ENCODE data around the gene SIVA1. TPM values are rescaled to one million over a fixed set of nuclear protein-coding genes. Genes with fewer than 3 reads are reported as not detected.

Gene SIVA1
- polyA plus RNA-seq, 2 donors, result 60.5 to 159 TPM

DNA sequence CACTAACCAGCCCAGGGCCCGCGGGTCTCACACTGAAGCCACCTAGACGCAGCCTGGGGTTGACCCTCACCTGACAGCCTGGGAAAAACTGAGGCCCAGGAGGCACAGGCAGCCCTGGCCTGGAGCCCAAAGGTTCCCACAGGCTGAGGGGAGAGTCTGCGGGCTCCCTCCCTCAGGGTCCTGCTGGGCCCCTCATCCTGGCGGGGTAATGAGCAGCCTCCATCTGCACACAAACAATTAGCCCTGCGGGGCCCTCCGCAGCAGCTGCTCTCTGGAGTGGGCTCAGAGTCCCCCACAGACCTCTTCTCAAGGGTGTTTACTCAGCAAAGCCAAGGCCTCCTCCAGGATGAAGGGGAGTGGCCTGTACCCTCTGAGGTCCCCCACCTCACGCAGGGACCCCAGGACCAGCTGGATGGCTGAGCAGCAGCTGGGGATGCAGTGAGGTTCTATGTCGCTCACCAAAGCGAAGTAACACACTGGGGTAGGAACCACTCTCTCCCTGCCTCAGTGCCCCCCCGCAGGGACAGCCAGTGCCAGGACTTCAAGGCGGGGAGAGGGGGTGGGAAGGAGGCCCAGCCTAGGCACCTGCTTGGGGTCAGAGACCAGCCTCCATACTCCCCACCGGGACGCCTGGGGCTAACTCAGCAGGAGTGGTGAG is 35.3 kb downstream of the SIVA1 start:
- H3K4me1 ChIP-seq (ENCODE audit: control insufficient read depth in 2 of 2, insufficient read depth in 2 of 2, low read length in 1 of 2), result peaks cover 14 to 37% of the 10 kb centered on the region in 2 donors
- no peaks in the 10 kb centered on the region for H3K9me3 ChIP-seq (ENCODE audit: control insufficient read depth in 2 of 2, insufficient read depth in 1 of 2, low read depth in 1 of 2, low read length in 1 of 2)
- no peaks in the 10 kb centered on the region for H3K27me3 ChIP-seq (ENCODE audit: control insufficient read depth in 1 of 2, insufficient read depth in 2 of 2, low read length in 2 of 2)
- no peak overlapping the region for H3K4me3 ChIP-seq (ENCODE audit: low read depth in 1 of 2, low read length in 2 of 2)
- H3K36me3 ChIP-seq (ENCODE audit: control insufficient read depth in 2 of 2, insufficient read depth in 2 of 2, low read length in 1 of 2), result peaks cover 0 to 43% of the 10 kb centered on the region in 2 donors
- no peak overlapping the region for H3K27ac ChIP-seq (ENCODE audit: low read depth in 2 of 2, low read length in 1 of 2)
- WGBS, 2 donors, result 76 to 88% methylated on average over 14 of the region's 14 CpGs

- H3K4me1 ChIP-seq (ENCODE audit: control insufficient read depth in 2 of 2, insufficient read depth in 2 of 2, low read length in 1 of 2), result peaks cover 18 to 45% of the 10 kb centered on the region in 2 donors
- no peaks in the 10 kb centered on the region for H3K27me3 ChIP-seq (ENCODE audit: control insufficient read depth in 1 of 2, insufficient read depth in 2 of 2, low read length in 2 of 2)
- 79 to 83% methylated on average over 38 to 39 of the region's 39 CpGs for WGBS, 2 donors
- no peaks in the 10 kb centered on the region for H3K9me3 ChIP-seq (ENCODE audit: control insufficient read depth in 2 of 2, insufficient read depth in 1 of 2, low read depth in 1 of 2, low read length in 1 of 2)
- H3K4me3 ChIP-seq (ENCODE audit: low read depth in 1 of 2, low read length in 2 of 2), result no peak overlapping the region
- peaks cover 0 to 43% of the 10 kb centered on the region in 2 donors for H3K36me3 ChIP-seq (ENCODE audit: control insufficient read depth in 2 of 2, insufficient read depth in 2 of 2, low read length in 1 of 2)
- H3K27ac ChIP-seq (ENCODE audit: low read depth in 2 of 2, low read length in 1 of 2), result no peak overlapping the region
Observed at GRCh38 chr14:104788873-104789663, 36.1 kb downstream of the SIVA1 start.

DNA sequence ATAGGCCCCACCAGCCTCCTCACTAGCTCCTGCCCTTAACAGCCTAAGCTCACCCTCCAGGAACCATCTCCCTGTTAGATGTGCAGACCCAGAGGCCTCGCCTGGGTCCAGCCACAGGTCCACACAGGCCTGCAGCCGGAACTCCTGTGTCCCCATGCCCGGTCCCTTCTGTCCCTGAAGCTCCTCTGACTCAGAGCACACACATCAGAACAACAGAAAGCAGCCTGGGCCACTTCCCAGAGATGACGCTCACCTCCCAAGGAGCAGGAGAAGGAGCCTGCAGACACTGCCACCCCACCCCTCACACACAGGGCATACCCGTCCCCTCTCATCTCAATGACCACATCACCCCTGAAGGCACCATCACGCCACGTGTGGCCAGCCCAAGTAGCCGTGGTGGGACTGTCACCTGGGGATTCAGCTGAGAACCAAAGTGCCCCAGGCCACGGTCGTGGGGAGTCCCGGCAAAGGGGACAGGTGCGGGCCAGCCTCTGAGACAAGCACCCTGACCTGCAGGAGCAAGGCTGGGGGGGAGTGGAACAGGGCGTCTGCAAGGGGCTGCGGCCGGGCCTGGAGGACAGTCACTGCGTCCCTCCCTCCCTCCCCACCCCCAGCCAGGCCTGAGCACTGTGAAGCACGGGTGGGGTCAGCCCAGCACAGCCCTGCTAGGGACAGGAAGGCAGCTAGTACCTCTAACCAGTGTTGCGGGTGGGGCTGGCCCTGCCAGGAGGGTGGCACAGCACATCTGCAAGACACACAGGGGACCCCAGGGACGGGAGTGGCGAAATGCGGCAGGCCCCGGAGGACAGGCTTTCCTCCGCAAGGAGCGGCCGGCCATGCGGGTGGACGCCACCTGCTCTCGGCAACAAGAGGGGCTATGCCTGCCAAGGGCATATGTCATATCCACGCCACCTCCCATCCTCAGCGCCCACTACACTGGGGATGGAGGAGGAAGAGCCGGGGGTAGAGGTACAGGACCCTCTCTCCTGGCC is 37.1 kb downstream of the SIVA1 start:
- WGBS, 2 donors, result 79 to 89% methylated on average over 25 to 31 of the region's 31 CpGs
- Histone ChIP-seq H3K36me3 (ENCODE audit: control insufficient read depth in 2 of 2, insufficient read depth in 2 of 2, low read length in 1 of 2) (peaks cover 0 to 41% of the 10 kb centered on the region in 2 donors), H3K27ac (ENCODE audit: low read depth in 2 of 2, low read length in 1 of 2) (peak overlapping the region in 1 of 2 donors; percentile 26), H3K9me3 (ENCODE audit: control insufficient read depth in 2 of 2, insufficient read depth in 1 of 2, low read depth in 1 of 2, low read length in 1 of 2) (no peaks in the 10 kb centered on the region), H3K27me3 (ENCODE audit: control insufficient read depth in 1 of 2, insufficient read depth in 2 of 2, low read length in 2 of 2) (no peaks in the 10 kb centered on the region), H3K4me1 (ENCODE audit: control insufficient read depth in 2 of 2, insufficient read depth in 2 of 2, low read length in 1 of 2) (peaks cover 18 to 49% of the 10 kb centered on the region in 2 donors), H3K4me3 (ENCODE audit: low read depth in 1 of 2, low read length in 2 of 2) (no peak overlapping the region)

DNA sequence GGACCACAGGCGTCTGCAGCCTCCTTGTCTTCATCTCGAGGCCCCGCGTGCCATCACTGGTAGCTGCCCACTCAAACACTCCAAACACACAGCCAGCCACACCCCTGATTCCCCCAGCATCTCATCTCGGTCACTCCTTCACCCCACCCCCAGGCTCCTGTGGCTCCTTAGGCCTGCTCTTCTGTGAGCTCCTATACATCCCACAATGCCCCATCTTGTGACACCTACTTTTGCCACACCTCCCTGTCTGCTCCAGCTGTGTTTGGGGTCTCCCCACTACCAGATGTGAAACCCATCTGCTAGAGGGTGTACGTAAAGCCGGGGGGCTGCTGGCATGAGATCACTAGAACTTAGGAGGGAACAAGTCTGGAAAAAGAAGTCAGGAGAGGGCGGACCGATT is 38.5 kb downstream of the SIVA1 start:
- peaks cover 0 to 37% of the 10 kb centered on the region in 2 donors for H3K36me3 ChIP-seq (ENCODE audit: control insufficient read depth in 2 of 2, insufficient read depth in 2 of 2, low read length in 1 of 2)
- peaks cover 18 to 49% of the 10 kb centered on the region in 2 donors for H3K4me1 ChIP-seq (ENCODE audit: control insufficient read depth in 2 of 2, insufficient read depth in 2 of 2, low read length in 1 of 2)

GRCh38 chr14:104792101-104792884 is 39.3 kb downstream of the SIVA1 start:
- Histone ChIP-seq H3K4me1 (ENCODE audit: control insufficient read depth in 2 of 2, insufficient read depth in 2 of 2, low read length in 1 of 2) (peaks cover 15 to 45% of the 10 kb centered on the region in 2 donors), H3K27me3 (ENCODE audit: control insufficient read depth in 1 of 2, insufficient read depth in 2 of 2, low read length in 2 of 2) (no peaks in the 10 kb centered on the region), H3K27ac (ENCODE audit: low read depth in 2 of 2, low read length in 1 of 2) (no peak overlapping the region), H3K36me3 (ENCODE audit: control insufficient read depth in 2 of 2, insufficient read depth in 2 of 2, low read length in 1 of 2) (peaks cover 0 to 37% of the 10 kb centered on the region in 2 donors), H3K4me3 (ENCODE audit: low read depth in 1 of 2, low read length in 2 of 2) (no peak overlapping the region), H3K9me3 (ENCODE audit: control insufficient read depth in 2 of 2, insufficient read depth in 1 of 2, low read depth in 1 of 2, low read length in 1 of 2) (no peaks in the 10 kb centered on the region)
- WGBS, 2 donors, result 59 to 63% methylated on average over 24 to 25 of the region's 25 CpGs

More for the DNA sequence above, 38.5 kb downstream of the SIVA1 start:
- H3K27me3 ChIP-seq (ENCODE audit: control insufficient read depth in 1 of 2, insufficient read depth in 2 of 2, low read length in 2 of 2), result no peaks in the 10 kb centered on the region
- no peaks in the 10 kb centered on the region for H3K9me3 ChIP-seq (ENCODE audit: control insufficient read depth in 2 of 2, insufficient read depth in 1 of 2, low read depth in 1 of 2, low read length in 1 of 2)
- H3K4me3 ChIP-seq (ENCODE audit: low read depth in 1 of 2, low read length in 2 of 2), result no peak overlapping the region
- 87 to 94% methylated on average over 7 to 9 of the region's 9 CpGs for WGBS, 2 donors
- H3K27ac ChIP-seq (ENCODE audit: low read depth in 2 of 2, low read length in 1 of 2), result no peak overlapping the region

DNA sequence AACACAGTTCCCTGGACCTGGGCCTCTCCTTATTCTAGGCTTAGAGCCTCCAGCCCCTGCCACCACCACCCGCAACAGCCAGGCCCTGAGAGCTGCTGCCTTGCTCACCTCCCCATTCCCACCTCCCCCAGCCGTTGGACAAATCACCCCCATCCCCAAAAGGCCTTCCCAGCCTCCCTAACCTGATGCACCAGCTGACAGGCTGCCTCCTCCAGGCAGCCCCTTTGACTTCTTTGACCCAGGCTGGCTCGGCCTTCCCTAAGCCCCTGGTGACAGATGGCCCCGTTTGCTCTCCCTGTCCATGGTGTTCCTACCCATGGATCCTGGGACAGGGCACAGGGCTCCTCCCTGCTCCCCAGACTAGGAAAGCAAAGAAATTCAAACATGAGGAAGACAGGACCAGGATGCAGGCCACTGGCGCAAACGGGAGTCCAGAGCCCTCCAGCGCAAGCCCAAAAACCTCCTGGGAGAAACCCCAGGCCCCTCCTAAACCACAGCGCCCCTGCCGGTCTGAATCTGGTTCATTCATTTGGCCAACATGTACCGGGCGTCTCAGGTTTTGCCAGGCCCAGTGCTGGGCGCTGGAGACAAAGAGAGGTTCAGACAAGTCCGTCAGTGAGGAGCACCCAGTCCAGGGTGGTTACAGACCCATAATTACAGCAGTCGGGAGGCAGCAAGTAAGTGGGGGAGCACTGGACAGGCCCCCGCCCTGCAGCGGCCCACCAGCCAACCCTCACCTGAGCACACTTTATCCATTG is 40.2 kb downstream of the SIVA1 start:
- H3K27ac ChIP-seq (ENCODE audit: low read depth in 2 of 2, low read length in 1 of 2), result no peak overlapping the region
- no peaks in the 10 kb centered on the region for H3K9me3 ChIP-seq (ENCODE audit: control insufficient read depth in 2 of 2, insufficient read depth in 1 of 2, low read depth in 1 of 2, low read length in 1 of 2)
- 78 to 82% methylated on average over 16 of the region's 16 CpGs for WGBS, 2 donors
- peaks cover 14 to 41% of the 10 kb centered on the region in 2 donors for H3K4me1 ChIP-seq (ENCODE audit: control insufficient read depth in 2 of 2, insufficient read depth in 2 of 2, low read length in 1 of 2)
- H3K4me3 ChIP-seq (ENCODE audit: low read depth in 1 of 2, low read length in 2 of 2), result peak overlapping the region in 1 of 2 donors; percentile 82
- H3K27me3 ChIP-seq (ENCODE audit: control insufficient read depth in 1 of 2, insufficient read depth in 2 of 2, low read length in 2 of 2), result no peaks in the 10 kb centered on the region
- H3K36me3 ChIP-seq (ENCODE audit: control insufficient read depth in 2 of 2, insufficient read depth in 2 of 2, low read length in 1 of 2), result peaks cover 0 to 35% of the 10 kb centered on the region in 2 donors

DNA sequence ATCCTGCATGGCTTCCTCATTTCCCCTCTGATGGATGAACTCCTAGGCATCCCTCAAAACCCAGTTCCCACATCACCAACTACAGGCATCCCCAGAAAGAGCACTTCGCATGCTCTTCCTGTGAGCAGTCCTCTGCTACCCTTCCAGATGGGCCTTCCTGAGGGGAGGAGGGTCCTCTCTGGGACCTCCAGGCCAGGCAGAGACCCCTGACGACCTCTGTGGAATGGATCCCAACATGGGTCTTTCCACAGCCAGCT is 40.7 kb downstream of the SIVA1 start:
- Histone ChIP-seq H3K4me3 (ENCODE audit: low read depth in 1 of 2, low read length in 2 of 2) (peak overlapping the region in 1 of 2 donors; percentile 82), H3K36me3 (ENCODE audit: control insufficient read depth in 2 of 2, insufficient read depth in 2 of 2, low read length in 1 of 2) (peaks cover 0 to 33% of the 10 kb centered on the region in 2 donors), H3K9me3 (ENCODE audit: control insufficient read depth in 2 of 2, insufficient read depth in 1 of 2, low read depth in 1 of 2, low read length in 1 of 2) (no peaks in the 10 kb centered on the region), H3K27me3 (ENCODE audit: control insufficient read depth in 1 of 2, insufficient read depth in 2 of 2, low read length in 2 of 2) (no peaks in the 10 kb centered on the region), H3K27ac (ENCODE audit: low read depth in 2 of 2, low read length in 1 of 2) (no peak overlapping the region), H3K4me1 (ENCODE audit: control insufficient read depth in 2 of 2, insufficient read depth in 2 of 2, low read length in 1 of 2) (peaks cover 13 to 41% of the 10 kb centered on the region in 2 donors)
- WGBS, 2 donors, result 74 to 77% methylated on average over 2 of the region's 2 CpGs

GRCh38 chr14:104794099-104794498 is 41.2 kb downstream of the SIVA1 start:
- Histone ChIP-seq H3K4me3 (ENCODE audit: low read depth in 1 of 2, low read length in 2 of 2) (peak overlapping the region; percentile 66 to 82), H3K27me3 (ENCODE audit: control insufficient read depth in 1 of 2, insufficient read depth in 2 of 2, low read length in 2 of 2) (no peaks in the 10 kb centered on the region), H3K4me1 (ENCODE audit: control insufficient read depth in 2 of 2, insufficient read depth in 2 of 2, low read length in 1 of 2) (peaks cover 12 to 41% of the 10 kb centered on the region in 2 donors), H3K9me3 (ENCODE audit: control insufficient read depth in 2 of 2, insufficient read depth in 1 of 2, low read depth in 1 of 2, low read length in 1 of 2) (no peaks in the 10 kb centered on the region), H3K36me3 (ENCODE audit: control insufficient read depth in 2 of 2, insufficient read depth in 2 of 2, low read length in 1 of 2) (peaks cover 0 to 28% of the 10 kb centered on the region in 2 donors), H3K27ac (ENCODE audit: low read depth in 2 of 2, low read length in 1 of 2) (peak overlapping the region in 1 of 2 donors; percentile 23)
- WGBS, 2 donors, result 6 to 8% methylated on average over 14 to 15 of the region's 15 CpGs
